Suprapubic skin (tissue), 3 donors: ENCODE results near the gene FOXN3.

Experiments used
- CTCF ChIP-seq, 2 donors: fragments of 200-600 bp in 1 of 2; fragments of 450-650 bp in 1 of 2; sonication (generic) in 1 of 2; IDR thresholded peaks; one replicate each; pipeline ENCODE4 v1.5.1; 2016 to 2019; ENCODE audit warnings: antibody characterized with exemption in 2 of 2, mild to moderate bottlenecking in 1 of 2, moderate library complexity in 1 of 2
- EP300 ChIP-seq: sonication (generic); formaldehyde crosslinking; IDR thresholded peaks from one replicate; pipeline ENCODE4 v1.6.1; 2017; ENCODE audit warnings: antibody characterized with exemption
- POLR2A ChIP-seq, 2 donors: fragments of 450-650 bp; IDR thresholded peaks; one replicate each; pipeline ENCODE4 v1.6.1; 2017; ENCODE audit warnings: antibody characterized with exemption in 2 of 2, mild to moderate bottlenecking in 2 of 2, moderate library complexity in 2 of 2

DNA sequence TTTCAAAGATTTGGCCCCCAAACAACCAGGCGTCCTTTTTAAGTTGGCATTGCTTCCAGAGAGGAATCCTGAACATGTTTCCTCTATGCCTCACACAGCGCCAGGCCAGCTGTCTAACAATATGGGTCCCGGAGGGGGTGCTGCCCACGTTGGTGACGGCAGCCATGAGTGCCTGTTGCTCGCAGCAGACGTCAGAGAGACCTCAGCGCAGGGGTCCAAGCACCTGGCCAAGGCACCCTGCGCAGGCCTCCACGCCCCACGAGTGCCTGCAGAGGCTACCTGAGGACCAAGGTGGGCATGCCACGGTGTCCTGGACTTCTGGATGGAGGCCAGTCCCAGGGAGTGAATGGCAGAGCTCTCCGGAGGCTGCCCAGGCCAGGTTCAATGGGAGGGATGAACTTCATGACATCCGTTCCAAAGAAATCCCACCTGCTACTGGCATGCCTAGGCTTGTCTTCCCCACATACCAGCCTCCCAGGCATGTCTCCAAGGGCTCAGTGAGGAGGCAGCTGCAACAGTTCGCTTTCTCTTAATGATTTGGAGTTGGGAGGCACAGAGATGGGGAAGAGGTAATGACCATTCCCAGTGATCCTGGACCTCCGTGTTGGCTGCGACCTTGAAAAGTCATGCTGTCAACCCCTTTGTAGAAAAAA lies 11.6 kb upstream of the FOXN3 start:
- no peak for TF ChIP-seq CTCF (IDR thresholded peaks at IDR 0.05)
- TF ChIP-seq EP300 = no peak
- TF ChIP-seq POLR2A (IDR thresholded peaks at IDR 0.05) = no peak
